ENCODE measurements around the gene SVIL. TPM values are rescaled to one million over a fixed set of nuclear protein-coding genes. Genes with fewer than 3 reads are reported as not detected.
"Not testable (repeated sequence)": the region's sequence is repeated elsewhere in the genome, so short reads cannot be mapped to it uniquely, and the experiment has no call there.

Gene SVIL
- total RNA-seq, 2 donors from 2014 or later = 92.9 to 524 TPM

DNA sequence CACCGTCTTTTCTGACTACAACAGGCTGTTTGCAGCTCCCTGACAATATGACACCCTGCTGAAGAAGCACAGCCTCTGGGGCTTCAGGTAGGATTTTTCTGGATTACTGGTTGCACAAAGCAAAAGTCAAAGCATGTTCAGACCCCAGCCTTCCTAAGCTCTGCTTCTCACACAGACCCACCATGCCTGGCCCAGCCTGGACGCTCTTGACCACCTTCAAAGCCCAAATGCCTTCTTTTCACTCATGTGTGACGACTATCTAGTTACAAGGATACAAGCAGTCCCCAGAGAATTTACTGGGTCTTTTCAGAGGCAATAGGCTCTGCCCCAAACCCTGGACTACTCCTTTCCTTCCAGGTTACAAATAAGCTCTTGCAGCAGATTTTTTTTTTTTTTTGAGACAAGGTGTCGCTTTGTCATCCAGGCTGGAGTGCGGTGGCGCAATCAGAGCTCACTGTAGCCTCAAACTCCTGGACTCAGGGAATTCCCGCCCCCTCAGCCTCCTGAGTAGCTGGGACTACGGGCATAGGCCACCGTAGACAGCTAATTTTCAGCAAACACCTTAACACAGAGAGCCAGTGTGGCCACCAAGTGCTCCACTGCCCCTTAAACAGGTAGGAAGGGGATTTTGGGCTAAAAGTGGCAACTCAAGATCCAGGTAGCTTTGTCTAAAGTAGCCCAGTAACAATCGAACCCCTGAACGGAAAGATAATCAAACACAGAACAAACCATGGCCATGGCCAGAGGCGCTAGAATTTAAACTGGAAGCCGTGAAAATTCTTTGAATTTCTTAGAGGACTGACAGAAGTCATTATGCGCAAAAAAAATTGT is 16.2 kb downstream of the SVIL start:
- Histone ChIP-seq H3K27ac (peak overlapping the region; percentile 64 to 73), H3K36me3 (no peaks in the 10 kb centered on the region), H3K9me3 (no peaks in the 10 kb centered on the region), H3K27me3 (replicated peaks; ENCODE audit: insufficient read depth) (no peaks in the 10 kb centered on the region), H3K4me3 (no peak overlapping the region), H3K4me1 (replicated peaks) (no peaks in the 10 kb centered on the region)
- intact Hi-C loops (cut with DNase I) = no loop called here
- DNase-seq (ENCODE audit: low spot score) = peak; percentile 42
- 46% methylated on average over 14 of the region's 14 CpGs for WGBS
- no peak for TF ChIP-seq POLR2A (IDR thresholded peaks at IDR 0.05)
- TF ChIP-seq POLR2AphosphoS5 (IDR thresholded peaks at IDR 0.05) = no peak
- TF ChIP-seq, protein P1, sequence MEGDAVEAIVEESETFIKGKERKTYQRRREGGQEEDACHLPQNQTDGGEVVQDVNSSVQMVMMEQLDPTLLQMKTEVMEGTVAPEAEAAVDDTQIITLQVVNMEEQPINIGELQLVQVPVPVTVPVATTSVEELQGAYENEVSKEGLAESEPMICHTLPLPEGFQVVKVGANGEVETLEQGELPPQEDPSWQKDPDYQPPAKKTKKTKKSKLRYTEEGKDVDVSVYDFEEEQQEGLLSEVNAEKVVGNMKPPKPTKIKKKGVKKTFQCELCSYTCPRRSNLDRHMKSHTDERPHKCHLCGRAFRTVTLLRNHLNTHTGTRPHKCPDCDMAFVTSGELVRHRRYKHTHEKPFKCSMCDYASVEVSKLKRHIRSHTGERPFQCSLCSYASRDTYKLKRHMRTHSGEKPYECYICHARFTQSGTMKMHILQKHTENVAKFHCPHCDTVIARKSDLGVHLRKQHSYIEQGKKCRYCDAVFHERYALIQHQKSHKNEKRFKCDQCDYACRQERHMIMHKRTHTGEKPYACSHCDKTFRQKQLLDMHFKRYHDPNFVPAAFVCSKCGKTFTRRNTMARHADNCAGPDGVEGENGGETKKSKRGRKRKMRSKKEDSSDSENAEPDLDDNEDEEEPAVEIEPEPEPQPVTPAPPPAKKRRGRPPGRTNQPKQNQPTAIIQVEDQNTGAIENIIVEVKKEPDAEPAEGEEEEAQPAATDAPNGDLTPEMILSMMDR (IDR thresholded peaks at IDR 0.05) = no peak

DNA sequence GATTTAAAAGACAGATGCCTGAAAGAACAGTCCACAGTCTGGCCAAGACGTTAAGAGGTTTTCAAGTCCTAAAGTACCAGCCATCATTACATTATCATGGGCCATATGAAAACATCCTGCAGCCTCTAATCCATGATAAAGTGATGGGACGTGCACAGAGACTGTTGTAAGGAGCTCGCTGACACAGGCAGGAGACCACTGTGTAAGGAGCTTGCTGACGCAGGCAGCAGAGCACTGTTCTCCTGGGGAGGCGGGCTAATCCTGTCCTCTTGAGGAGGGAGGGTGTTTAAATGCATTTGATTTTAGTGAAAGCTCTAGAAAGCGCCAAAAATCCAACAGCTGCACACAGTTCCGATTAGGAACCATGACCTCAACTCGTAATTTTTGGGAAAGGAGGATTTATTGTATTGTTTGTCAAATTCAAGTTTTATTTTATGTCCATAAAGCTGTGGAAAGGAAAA is 16.9 kb downstream of the SVIL start:
- Histone ChIP-seq H3K27me3 (replicated peaks; ENCODE audit: insufficient read depth) (no peaks in the 10 kb centered on the region), H3K36me3 (no peaks in the 10 kb centered on the region), H3K27ac (peak overlapping the region; percentile 64 to 73), H3K4me3 (no peak overlapping the region), H3K9me3 (no peaks in the 10 kb centered on the region), H3K4me1 (replicated peaks) (no peaks in the 10 kb centered on the region)
- DNase-seq (ENCODE audit: low spot score) = no peak
- TF ChIP-seq POLR2AphosphoS5 (IDR thresholded peaks at IDR 0.05) = no peak
- TF ChIP-seq, protein P1 (IDR thresholded peaks at IDR 0.05) = no peak
- no peak for TF ChIP-seq POLR2A (IDR thresholded peaks at IDR 0.05)
- 29% methylated on average over 8 of the region's 8 CpGs for WGBS
- intact Hi-C loops (cut with DNase I) = no loop called here

DNA sequence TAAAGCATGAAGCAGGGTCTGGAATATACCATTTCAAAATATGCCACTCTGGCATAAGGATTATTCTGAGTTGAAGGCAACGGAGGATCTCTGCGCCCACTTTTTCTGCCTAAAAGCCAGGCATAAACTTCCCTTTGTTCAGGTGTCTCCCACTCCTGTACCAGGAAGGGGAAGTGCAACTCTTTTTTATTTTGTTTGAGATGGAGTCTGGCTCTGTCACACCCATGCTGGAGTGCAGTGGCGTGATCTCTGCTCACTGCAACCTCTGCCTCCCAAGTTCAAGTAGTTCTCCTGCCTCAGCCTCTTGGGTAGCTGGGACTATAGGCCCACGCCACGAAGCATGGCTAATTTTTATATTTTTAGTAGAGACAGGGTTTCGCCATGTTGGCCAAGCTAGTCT is 18.2 kb downstream of the SVIL start:
- Histone ChIP-seq H3K36me3 (no peaks in the 10 kb centered on the region), H3K4me1 (replicated peaks) (no peaks in the 10 kb centered on the region), H3K27me3 (replicated peaks; ENCODE audit: insufficient read depth) (no peaks in the 10 kb centered on the region), H3K4me3 (no peak overlapping the region), H3K9me3 (no peaks in the 10 kb centered on the region), H3K27ac (no peak overlapping the region)
- intact Hi-C loops (cut with DNase I) = no loop called here
- TF ChIP-seq, protein P1 (IDR thresholded peaks at IDR 0.05) = no peak
- no peak for TF ChIP-seq POLR2AphosphoS5 (IDR thresholded peaks at IDR 0.05)
- no peak for TF ChIP-seq POLR2A (IDR thresholded peaks at IDR 0.05)
- no peak for DNase-seq (ENCODE audit: low spot score)
- 91% methylated on average over 6 of the region's 6 CpGs for WGBS

DNA sequence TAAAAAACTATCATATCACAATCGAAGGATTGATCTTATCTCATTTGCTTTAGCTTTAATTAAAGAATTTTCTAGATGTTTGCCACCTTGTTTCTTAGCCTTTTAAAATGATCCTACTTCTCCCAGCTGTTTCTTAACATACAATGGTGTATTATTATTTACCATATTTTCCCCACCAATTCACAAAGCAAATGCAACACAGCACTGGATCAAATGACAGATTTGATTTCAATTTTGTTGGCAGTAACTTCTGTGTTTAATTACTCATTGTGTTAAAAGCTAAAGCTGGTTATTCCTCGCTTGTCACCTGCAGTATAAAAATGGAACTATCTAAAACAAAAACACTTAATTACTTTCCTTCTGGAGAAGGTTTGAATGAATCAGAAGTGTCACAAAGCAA is 19.6 kb downstream of the SVIL start:
- intact Hi-C loops (cut with DNase I) = no loop called here
- TF ChIP-seq POLR2AphosphoS5 (IDR thresholded peaks at IDR 0.05) (no peak), POLR2A (IDR thresholded peaks at IDR 0.05) (no peak)
- TF ChIP-seq, protein P1 (IDR thresholded peaks at IDR 0.05) = no peak
- no peak for DNase-seq (ENCODE audit: low spot score)
- 53% methylated on average over 2 of the region's 2 CpGs for WGBS
- Histone ChIP-seq H3K27me3 (replicated peaks; ENCODE audit: insufficient read depth) (no peaks in the 10 kb centered on the region), H3K36me3 (no peaks in the 10 kb centered on the region), H3K27ac (no peak overlapping the region), H3K4me1 (replicated peaks) (no peaks in the 10 kb centered on the region), H3K9me3 (no peaks in the 10 kb centered on the region), H3K4me3 (no peak overlapping the region)

DNA sequence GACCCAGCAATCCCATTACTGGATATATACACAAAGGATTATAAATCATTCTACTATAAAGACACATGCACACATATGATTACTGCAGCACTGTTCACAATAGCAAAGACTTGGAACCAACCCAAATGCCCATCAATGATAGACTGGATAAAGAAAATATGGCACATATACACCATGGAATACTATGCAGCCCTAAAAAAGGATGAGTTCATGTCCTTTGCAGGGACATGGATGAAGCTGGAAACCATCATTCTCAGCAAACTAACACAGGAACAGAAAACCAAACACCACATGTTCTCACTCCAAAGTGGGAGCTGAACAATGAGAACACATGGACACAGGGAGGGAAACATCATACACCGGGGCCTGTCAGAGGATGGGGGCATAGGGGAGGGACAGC is 20.5 kb downstream of the SVIL start:
- DNase-seq (ENCODE audit: low spot score); H3K4me1 ChIP-seq (replicated peaks); H3K27me3 ChIP-seq (replicated peaks; ENCODE audit: insufficient read depth); H3K27ac ChIP-seq; H3K9me3 ChIP-seq; intact Hi-C loops (cut with DNase I); H3K4me3 ChIP-seq; H3K36me3 ChIP-seq: not testable (repeated sequence)
- WGBS = 89% methylated on average over 1 of the region's 1 CpG
